ENCODE results near the gene TNNT3. TPM values are rescaled to one million over a fixed set of nuclear protein-coding genes. Genes with fewer than 3 reads are reported as not detected.
A peak's percentile ranks its signal among the peaks of the same experiment; 100 is the strongest.

TNNT3 gene
- total and polyA plus RNA-seq, 11 donors: 17.1 to 84.5 (median 46.4) TPM

GRCh38 chr11:1931341-1932104 lies 12.0 kb downstream of the TNNT3 start:
- TF ChIP-seq POLR2A (IDR thresholded peaks at IDR 0.05) (no peak), CTCF (IDR thresholded peaks at IDR 0.05) (no peak)
- 52 to 60% (median 54%) methylated on average over 18 of the region's 18 CpGs for WGBS, 4 donors
- Histone ChIP-seq H3K4me1 (peaks cover 0 to 39% (median 17%) of the 10 kb centered on the region in 12 donors), H3K27me3 (no peaks in the 10 kb centered on the region), H3K27ac (peak overlapping the region; percentile 4 to 67 (median 53)), H3K9me3 (no peaks in the 10 kb centered on the region), H3K36me3 (no peaks in the 10 kb centered on the region), H3K4me3 (no peak overlapping the region)
- intact Hi-C loops (cut with DNase I): loop anchor here in 3 of 10 donors (2.0 kb wide), 2 partner anchors 19 to 21 kb away; no protein-coding TSS in a partner anchor
- ATAC-seq: peak in 2 of 4 donors; percentile 31 to 35
- DNase-seq: peak; percentile 47 to 67 (median 64)

- WGBS, 4 donors: 84 to 91% (median 84%) methylated on average over 11 of the region's 11 CpGs
- no peak overlapping the region for H3K4me3 ChIP-seq
- no peak for ATAC-seq
- peak in 1 of 5 donors; percentile 28 for DNase-seq
- TF ChIP-seq CTCF (IDR thresholded peaks at IDR 0.05) (no peak), POLR2A (IDR thresholded peaks at IDR 0.05) (no peak)
- no peaks in the 10 kb centered on the region for H3K36me3 ChIP-seq
- H3K27me3 ChIP-seq: no peaks in the 10 kb centered on the region
- peaks cover 0 to 34% (median 12%) of the 10 kb centered on the region in 12 donors for H3K4me1 ChIP-seq
- intact Hi-C loops (cut with DNase I): loop anchor here in 2 of 10 donors (2.0 kb wide), 2 partner anchors 19 to 21 kb away; no protein-coding TSS in a partner anchor
- H3K27ac ChIP-seq: peak overlapping the region; percentile 4 to 67 (median 53)
- no peaks in the 10 kb centered on the region for H3K9me3 ChIP-seq
These were observed 12.6 kb downstream of the TNNT3 start for GRCh38 chr11:1932105-1932480.

GRCh38 chr11:1932681-1933080 lies 13.2 kb downstream of the TNNT3 start:
- intact Hi-C loops (cut with DNase I): loop anchor here in 2 of 10 donors (2.0 kb wide), 2 partner anchors 20 to 22 kb away; no protein-coding TSS in a partner anchor
- peak in 1 of 5 donors; percentile 4 for DNase-seq
- Histone ChIP-seq H3K9me3 (no peaks in the 10 kb centered on the region), H3K4me1 (peaks cover 0 to 28% (median 7%) of the 10 kb centered on the region in 12 donors), H3K27me3 (no peaks in the 10 kb centered on the region), H3K4me3 (no peak overlapping the region), H3K27ac (peak overlapping the region in 1 of 12 donors; percentile 61), H3K36me3 (no peaks in the 10 kb centered on the region)
- 97 to 98% (median 97%) methylated on average over 4 of the region's 4 CpGs for WGBS, 4 donors
- no peak for ATAC-seq
- TF ChIP-seq CTCF (IDR thresholded peaks at IDR 0.05) (no peak), POLR2A (IDR thresholded peaks at IDR 0.05) (no peak)

Measured in heart left ventricle (tissue), 16 donors.